ENCODE measurements around the gene NAV2.

- no peak for TF ChIP-seq CTCF (IDR thresholded peaks at IDR 0.05)
- no peak for TF ChIP-seq POLR2A (IDR thresholded peaks at IDR 0.05)
- no peak for TF ChIP-seq EP300 (IDR thresholded peaks at IDR 0.05)
Observed at GRCh38 chr11:19862091-19862490, 149.5 kb downstream of the NAV2 start.
